H1 (cell line): Measurements from ENCODE around the gene SPATA31C2. TPM values are rescaled to one million over a fixed set of nuclear protein-coding genes. Genes with fewer than 3 reads are reported as not detected.
A peak's percentile ranks its signal among the peaks of the same experiment; 100 is the strongest.

Experiments
- CTCF ChIA-PET: fragments of 300-600 bp; sonication (Branson Sonifier 250); formaldehyde crosslinking; loops from one replicate; lab custom pipeline; 2021; ENCODE audit not compliant: partially characterized antibody; lab: Charles Lee
- POLR2A ChIA-PET: fragments of 300-600 bp; sonication (Branson Sonifier 250); formaldehyde crosslinking; loops from one replicate; lab custom pipeline; 2021; ENCODE audit warnings: inconsistent platforms; ENCODE audit not compliant: partially characterized antibody; lab: Charles Lee
- DNase-seq, 2 experiments: peaks; one replicate each; pipeline versions ENCODE4 v3.0.0 to v3.0.0-alpha.2; 2010 to 2022; ENCODE audit warnings: low spot score in 2 of 2, low read depth in 1 of 2, mixed read lengths in 1 of 2
- FAIRE-seq: peaks from 2 replicates; lab custom pipeline; 2011; peaks lifted over from hg19 to GRCh38; lab: Jason Lieb, UNC
- H2AFZ ChIP-seq: 2 replicates; pipeline ENCODE4 v1.8.1; 2012; ENCODE audit warnings: low read length, inconsistent platforms
- H2AK5ac ChIP-seq: 2 replicates; pipeline ENCODE4 v1.6.1; 2013; ENCODE audit warnings: low read depth, low read length
- H2BK120ac ChIP-seq: replicated peaks from 2 replicates; pipeline ENCODE3; 2013; ENCODE audit warnings: low read depth, low read length, inconsistent platforms
- H2BK12ac ChIP-seq: 2 replicates; pipeline ENCODE4 v1.6.1; 2013; ENCODE audit warnings: low read depth, low read length
- H2BK15ac ChIP-seq: 2 replicates; pipeline ENCODE4 v1.6.1; 2013; ENCODE audit warnings: low read length
- H2BK20ac ChIP-seq: 2 replicates; pipeline ENCODE4 v1.6.1; 2013; ENCODE audit warnings: low read length
- H2BK5ac ChIP-seq: 2 replicates; pipeline ENCODE4 v1.6.1; 2013; ENCODE audit warnings: low read depth, low read length
- H3K14ac ChIP-seq: 2 replicates; pipeline ENCODE4 v1.6.1; 2013; ENCODE audit warnings: inconsistent platforms; ENCODE audit not compliant: insufficient read length
- H3K18ac ChIP-seq: 2 replicates; pipeline ENCODE4 v1.6.1; 2013; ENCODE audit warnings: low read length; ENCODE audit errors: extremely low read depth
- H3K23ac ChIP-seq: 2 replicates; pipeline ENCODE4 v1.6.1; 2013; ENCODE audit warnings: inconsistent platforms; ENCODE audit not compliant: insufficient read length
- H3K23me2 ChIP-seq: 2 replicates; pipeline ENCODE4 v1.6.1; 2013; ENCODE audit warnings: low read depth, low read length
- H3K27ac ChIP-seq: 2 replicates; pipeline ENCODE4 v1.6.1; 2011; ENCODE audit warnings: low read depth, low read length, inconsistent platforms
- H3K27me3 ChIP-seq, 4 experiments: replicated peaks in 1 of 4; 1 replicate in 1 of 4; 2 replicates in 3 of 4; pipeline versions ENCODE4 v1.6.1 to v1.8.1; 2011 to 2013; ENCODE audit warnings: low read length in 3 of 4, mild to moderate bottlenecking in 3 of 4, inconsistent platforms in 2 of 4, mixed read lengths in 2 of 4, moderate library complexity in 1 of 4; ENCODE audit not compliant: control insufficient read depth in 3 of 4, insufficient read depth in 3 of 4; ENCODE audit errors: extremely low read depth in 1 of 4
- H3K36me3 ChIP-seq, 4 experiments: 2 replicates each; pipeline versions ENCODE4 v1.6.1 to v1.8.1; 2011 to 2013; ENCODE audit warnings: mild to moderate bottlenecking in 4 of 4, low read length in 3 of 4, moderate library complexity in 2 of 4, control low read depth in 1 of 4, inconsistent platforms in 1 of 4; ENCODE audit not compliant: insufficient read depth in 4 of 4, control insufficient read depth in 2 of 4
- H3K4ac ChIP-seq: replicated peaks from 2 replicates; pipeline ENCODE3; 2013; ENCODE audit warnings: low read length, low read depth, mixed read lengths, inconsistent platforms; ENCODE audit not compliant: insufficient read length
- H3K4me1 ChIP-seq, 4 experiments: replicated peaks in 1 of 4; 1 replicate in 1 of 4; 2 replicates in 3 of 4; pipeline versions ENCODE4 v1.6.1 to v1.8.1; 2011 to 2013; ENCODE audit warnings: low read length in 3 of 4, inconsistent platforms in 2 of 4, mixed read lengths in 1 of 4; ENCODE audit not compliant: insufficient read depth in 4 of 4, control insufficient read depth in 3 of 4
- H3K4me2 ChIP-seq, 2 experiments: 2 replicates each; pipeline versions ENCODE4 v1.6.1 to v1.8.1; 2011 to 2013; ENCODE audit warnings: low read depth in 2 of 2, low read length in 2 of 2, control low read depth in 1 of 2, inconsistent platforms in 1 of 2, mild to moderate bottlenecking in 1 of 2; ENCODE audit not compliant: insufficient read depth in 1 of 2
- H3K4me3 ChIP-seq, 4 experiments: fragments of 200-600, 300-600 bp in 1 of 4; sonication (generic), shearing (Covaris generic), sonication (Bioruptor Twin) in 1 of 4; 2 replicates each; pipeline versions ENCODE4 v1.5.1 to v1.8.1; 2011 to 2016; ENCODE audit warnings: low read length in 4 of 4, low read depth in 3 of 4, control low read depth in 2 of 4, inconsistent platforms in 2 of 4, mild to moderate bottlenecking in 2 of 4, mixed read lengths in 1 of 4, moderate library complexity in 1 of 4; ENCODE audit not compliant: insufficient read depth in 2 of 4; ENCODE audit errors: extremely low read depth in 1 of 4
- H3K56ac ChIP-seq: replicated peaks from 2 replicates; pipeline ENCODE3; 2013; ENCODE audit warnings: low read depth, mild to moderate bottlenecking, mixed read lengths, low read length, inconsistent platforms; ENCODE audit not compliant: insufficient read length
- H3K79me1 ChIP-seq: 2 replicates; pipeline ENCODE4 v1.6.1; 2013; ENCODE audit warnings: low read depth, low read length, control low read depth
- H3K79me2 ChIP-seq, 2 experiments: 2 replicates each; pipeline versions ENCODE4 v1.6.1 to v1.8.1; 2012 to 2013; ENCODE audit warnings: low read length in 2 of 2, mild to moderate bottlenecking in 2 of 2, inconsistent platforms in 1 of 2; ENCODE audit not compliant: insufficient read depth in 2 of 2, control insufficient read depth in 1 of 2
- H3K9ac ChIP-seq, 4 experiments: replicated peaks in 1 of 4; 1 replicate in 1 of 4; 2 replicates in 3 of 4; pipeline versions ENCODE4 v1.6.1 to v1.8.1; 2011 to 2013; ENCODE audit warnings: low read depth in 3 of 4, low read length in 3 of 4, control low read depth in 2 of 4, mild to moderate bottlenecking in 2 of 4, moderate library complexity in 2 of 4, inconsistent platforms in 1 of 4; ENCODE audit errors: extremely low read depth in 1 of 4
- H3K9me3 ChIP-seq, 2 experiments: 2 replicates each; pipeline versions ENCODE4 v1.6.1 to v1.8.1; 2012 to 2013; ENCODE audit warnings: mild to moderate bottlenecking in 2 of 2, moderate library complexity in 2 of 2, control low read depth in 1 of 2, inconsistent platforms in 1 of 2, low read depth in 1 of 2, low read length in 1 of 2, mixed read lengths in 1 of 2; ENCODE audit not compliant: insufficient read depth in 2 of 2
- H4K20me1 ChIP-seq, 2 experiments: replicated peaks in 1 of 2; 2 replicates each; pipeline versions ENCODE3 to v1.8.1; 2011 to 2013; ENCODE audit warnings: inconsistent platforms in 2 of 2, low read length in 2 of 2, mild to moderate bottlenecking in 1 of 2; ENCODE audit not compliant: insufficient read depth in 2 of 2, control insufficient read depth in 1 of 2
- H4K5ac ChIP-seq: 2 replicates; pipeline ENCODE4 v1.6.1; 2013; ENCODE audit warnings: low read length, low read depth, mixed read lengths, inconsistent platforms; ENCODE audit not compliant: insufficient read length
- H4K8ac ChIP-seq: 2 replicates; pipeline ENCODE4 v1.8.0; 2013; ENCODE audit warnings: mild to moderate bottlenecking, moderate library complexity, low read length, inconsistent platforms; ENCODE audit not compliant: insufficient read depth; ENCODE audit errors: extremely low read depth
- H4K91ac ChIP-seq: replicated peaks from 2 replicates; pipeline ENCODE3; 2013; ENCODE audit warnings: low read length, mixed read lengths, inconsistent platforms; ENCODE audit not compliant: insufficient read length
- CHD2 ChIP-seq: IDR thresholded peaks from 2 replicates; pipeline ENCODE4 v1.6.1; 2012; ENCODE audit warnings: low read length, improper control_type of control experiment
- CREB1 ChIP-seq: IDR thresholded peaks from 2 replicates; pipeline ENCODE4 v1.6.1; 2012; ENCODE audit warnings: inconsistent platforms
- CTCF ChIP-seq, 3 experiments: IDR thresholded peaks; 1 replicate in 2 of 3; 2 replicates in 1 of 3; pipeline versions ENCODE4 v1.5.1 to v1.6.1; 2011; ENCODE audit warnings: low read length in 3 of 3, mild to moderate bottlenecking in 3 of 3, inconsistent platforms in 2 of 3, low read depth in 1 of 3, moderate library complexity in 1 of 3; ENCODE audit not compliant: insufficient read depth in 1 of 3; ENCODE audit errors: control extremely low read depth in 1 of 3
- EGR1 ChIP-seq: IDR thresholded peaks from 2 replicates; pipeline ENCODE4 v1.6.1; 2011; ENCODE audit warnings: low read depth, low read length, borderline replicate concordance
- EP300 ChIP-seq, 2 experiments: IDR thresholded peaks; 1 replicate in 1 of 2; 2 replicates in 1 of 2; pipeline ENCODE4 v1.6.1; 2011 to 2012; ENCODE audit warnings: low read depth in 2 of 2, low read length in 2 of 2, mild to moderate bottlenecking in 2 of 2, borderline replicate concordance in 1 of 2, inconsistent platforms in 1 of 2, moderate library complexity in 1 of 2
- GABPA ChIP-seq: IDR thresholded peaks from 2 replicates; pipeline ENCODE4 v1.6.1; 2011; ENCODE audit warnings: mild to moderate bottlenecking, low read length, moderate library complexity, borderline replicate concordance; ENCODE audit not compliant: insufficient read depth
- POLR2A ChIP-seq, 2 experiments: IDR thresholded peaks; 1 replicate in 1 of 2; 2 replicates in 1 of 2; pipeline ENCODE4 v1.6.1; 2011; ENCODE audit warnings: low read depth in 2 of 2, low read length in 2 of 2, mild to moderate bottlenecking in 2 of 2; ENCODE audit errors: control extremely low read depth in 1 of 2
- POLR2AphosphoS5 ChIP-seq: IDR thresholded peaks from 2 replicates; pipeline ENCODE4 v1.6.1; 2011; ENCODE audit warnings: low read depth, low read length
- RAD21 ChIP-seq, 2 experiments: IDR thresholded peaks in 1 of 2; conservative IDR thresholded peaks in 1 of 2; 2 replicates each; pipeline ENCODE4 v1.6.1; 2011; ENCODE audit warnings: low read depth in 2 of 2, low read length in 2 of 2, improper control_type of control experiment in 1 of 2, inconsistent platforms in 1 of 2, mild to moderate bottlenecking in 1 of 2, moderate library complexity in 1 of 2
- SIRT6 ChIP-seq: IDR thresholded peaks from one replicate; pipeline ENCODE4 v1.7.1; 2012; ENCODE audit warnings: low read length, inconsistent platforms
- SP1 ChIP-seq: IDR thresholded peaks from 2 replicates; pipeline ENCODE4 v1.6.1; 2011; ENCODE audit warnings: low read depth, low read length
- SUZ12 ChIP-seq: fragments of 200-600 bp; sonication (generic); IDR thresholded peaks from 2 replicates; pipeline ENCODE4 v1.6.1; 2012; ENCODE audit warnings: mild to moderate bottlenecking, inconsistent platforms, low read length, moderate library complexity, mixed read lengths
- WGBS, 2 experiments: shearing (Covaris generic) in 1 of 2; methylation state at CpG; one replicate each; pipeline versions ENCODE4 v1.1.6 to v1.1.7; 2013 to 2015; ENCODE audit warnings: low lambda C conversion rate in 2 of 2, mixed read lengths in 2 of 2, inconsistent platforms in 1 of 2, low coverage in 1 of 2, missing lambda C conversion rate in 1 of 2; ENCODE audit not compliant: insufficient replicate concordance in 2 of 2, insufficient coverage in 1 of 2, insufficient read length in 1 of 2; ENCODE audit errors: extremely low coverage in 1 of 2, missing lambda C conversion rate in 1 of 2; 5-methylcytosine and 5-hydroxymethylcytosine counted together
- polyA plus RNA-seq, 7 experiments: library from polyadenylated mRNA; depleted of rRNA in 3 of 7; stranded (reverse) in 5 of 7; unstranded in 2 of 7; fragments of >200 nt in 5 of 7; fragments of 200-250 nt in 2 of 7; gene quantifications; 1 replicate in 5 of 7; 2 replicates in 1 of 7; 4 replicates in 1 of 7; pipeline versions ENCODE4 v1.2.1 to v1.2.3, GENCODE V29; 2011 to 2013; ENCODE audit warnings: missing spikeins in 2 of 7, mixed read lengths in 2 of 7
- total RNA-seq: library from RNA; stranded (reverse); fragmentation: NEBNext Ultra II Directional; extraction: Animal tissue kit (Norgen Biotek cat#: 25700); gene quantifications from 2 replicates; pipeline ENCODE4 v1.2.1, GENCODE V29; 2021

SPATA31C2 gene
- total and polyA plus RNA-seq, 2 of the 8 experiments (the other 6 are each of a cell fraction or from before 2014, with no cell fraction given), result 0.17 to 0.20 TPM

GRCh38 chr9:88090151-88090581 is 48.1 kb downstream of the SPATA31C2 start:
- Histone ChIP-seq H2AFZ (peak overlapping the region; percentile 85; the same call in 1 of the 2 replicates), H2BK15ac (no peak overlapping the region), H4K20me1 (no peaks in the 10 kb centered on the region), H3K56ac (no peak overlapping the region), H2BK20ac (no peak overlapping the region), H2AK5ac (no peak overlapping the region), H3K79me2 (no peaks in the 10 kb centered on the region), H3K4me1 (no peaks in the 10 kb centered on the region; a peak in 1 of 7 replicates), H2BK120ac (no peak overlapping the region), H4K8ac (no peak overlapping the region), H3K4me2 (no peak overlapping the region), H4K91ac (no peak overlapping the region), H3K27ac (no peak overlapping the region), H3K18ac (no peak overlapping the region; the same call in 1 of the 2 replicates), H4K5ac (no peak overlapping the region), H3K14ac (no peak overlapping the region), H3K9ac (no peak overlapping the region), H3K36me3 (no peaks in the 10 kb centered on the region), H3K9me3 (no peaks in the 10 kb centered on the region), H3K27me3 (no peaks in the 10 kb centered on the region), H2BK12ac (no peak overlapping the region), H3K79me1 (no peaks in the 10 kb centered on the region), H3K4ac (no peak overlapping the region), H3K23ac (no peak overlapping the region), H3K23me2 (no peaks in the 10 kb centered on the region), H3K4me3 (no peak overlapping the region), H2BK5ac (no peak overlapping the region)
- WGBS, 2 experiments, result 87% methylated on average over 4 of the region's 4 CpGs; no CpG with 5 or more reads in 1 of the 2 experiments
- POLR2A ChIA-PET, result no interaction called here
- FAIRE-seq, result no peak
- CTCF ChIA-PET, result interaction anchor here (1.4 kb wide), 1 partner anchor 17 kb away, joined by 3 read pairs; no protein-coding TSS in a partner anchor
- DNase-seq, result no peak
- TF ChIP-seq EGR1, result no peak
- TF ChIP-seq CTCF (IDR thresholded peaks at IDR 0.05; ENCODE audit: control extremely low read depth in 1 of 3, insufficient read depth in 1 of 3, low read depth in 1 of 3, low read length in 3 of 3), result no peak
- no peak for TF ChIP-seq SP1
- no peak for TF ChIP-seq CREB1
- no peak for TF ChIP-seq POLR2A (IDR thresholded peaks at IDR 0.05; ENCODE audit: control extremely low read depth in 1 of 2, low read depth in 2 of 2, low read length in 2 of 2)
- TF ChIP-seq EP300 (IDR thresholded peaks at IDR 0.05; ENCODE audit: borderline replicate concordance in 1 of 2, low read depth in 2 of 2, low read length in 2 of 2), result no peak
- no peak for TF ChIP-seq SIRT6
- no peak for TF ChIP-seq RAD21 (IDR thresholded peaks at IDR 0.05 in 1 of 2, conservative IDR thresholded peaks at IDR 0.05 in 1 of 2; ENCODE audit: low read depth in 2 of 2, low read length in 2 of 2)
- TF ChIP-seq SUZ12, result no peak
- TF ChIP-seq POLR2AphosphoS5, result no peak
- no peak for TF ChIP-seq CHD2
- no peak for TF ChIP-seq GABPA
